Activated CD4-positive, alpha-beta T cell treated with anti-CD3 and anti-CD28 coated beads, Interleukin-2, amount 50 U/mL, for 1 hour (primary cell): Measurements from ENCODE around the gene SLC10A6.

Source experiments
- DNase-seq: peaks from one replicate; pipeline ENCODE4 v3.0.0-alpha.2; 2020

The SLC10A6 gene

DNA sequence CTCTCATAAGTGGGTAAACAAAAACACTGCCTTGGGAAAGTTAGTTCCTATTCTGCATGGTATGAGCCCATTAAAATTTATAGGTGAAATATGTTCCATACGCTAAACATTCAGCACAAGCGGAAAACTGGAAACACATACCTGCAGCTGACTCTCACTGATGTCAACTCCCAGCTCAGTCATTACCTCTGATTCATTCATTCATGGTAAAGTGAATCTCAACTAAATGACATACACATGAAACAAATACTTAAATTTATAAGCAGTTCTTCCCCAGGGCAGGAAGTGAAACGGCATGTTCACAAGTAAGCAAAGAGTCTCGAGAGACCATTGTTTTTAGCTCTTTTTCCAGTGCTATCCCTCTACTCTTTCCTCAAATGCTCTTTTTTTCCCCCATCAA is 1.6 kb downstream of the SLC10A6 start:
- DNase-seq, result no peak

DNA sequence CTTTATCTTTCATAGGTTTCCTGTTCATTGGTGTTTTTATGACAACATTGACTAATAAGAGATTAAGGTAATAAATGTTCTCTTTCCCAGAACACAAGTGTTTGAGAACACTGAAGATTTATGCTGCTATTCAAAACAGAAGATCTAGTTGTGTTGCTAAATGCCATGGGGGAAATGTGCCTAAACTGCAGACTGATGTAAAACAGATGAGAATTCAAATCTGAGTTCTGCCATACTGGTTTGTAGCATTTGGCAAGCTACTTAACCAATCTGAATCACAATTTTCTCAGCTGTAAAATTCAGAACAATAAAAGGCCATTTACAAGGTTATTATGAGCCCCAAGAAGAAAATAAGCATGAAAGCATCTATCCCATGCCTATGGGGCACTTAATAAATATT is 2.3 kb downstream of the SLC10A6 start:
- no peak for DNase-seq

DNA sequence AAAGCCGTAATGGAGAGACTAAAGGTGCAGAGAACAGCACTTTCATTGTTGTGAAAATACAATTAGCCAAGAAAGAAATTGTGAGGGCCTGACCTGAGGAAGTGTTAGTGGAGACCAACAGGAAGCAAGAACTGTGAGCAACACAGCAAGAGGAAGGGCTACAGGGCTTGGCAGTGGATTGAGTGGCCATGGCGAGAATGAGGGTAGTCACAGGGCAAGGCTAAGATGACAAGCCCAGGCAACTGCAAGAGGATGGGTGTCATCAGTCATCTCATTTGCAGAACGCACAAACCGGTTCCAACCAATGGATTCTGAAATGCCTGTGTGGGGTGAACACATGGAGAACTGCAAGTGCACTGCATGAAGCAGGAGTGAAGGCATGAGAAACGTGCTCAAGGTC is 3.6 kb downstream of the SLC10A6 start:
- DNase-seq, result no peak

DNA sequence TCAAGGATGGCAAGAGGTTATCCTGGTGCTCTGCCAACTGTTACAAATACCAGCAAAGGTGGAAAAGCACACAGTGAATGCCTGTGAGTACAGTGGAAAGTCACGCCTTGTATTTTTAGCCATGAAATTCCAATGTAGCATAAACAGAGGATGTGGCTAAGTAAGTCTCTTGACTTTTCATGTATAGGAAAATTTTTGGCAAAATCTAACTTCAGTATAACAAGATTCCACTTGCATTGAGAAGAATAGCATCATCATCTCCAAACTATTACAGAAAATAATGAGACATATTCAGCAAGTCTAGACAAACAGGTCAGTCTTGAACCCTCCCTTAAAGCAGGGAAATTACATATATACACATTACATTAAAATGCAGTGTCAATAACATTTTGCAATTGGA is 7.9 kb downstream of the SLC10A6 start:
- DNase-seq, result no peak

DNA sequence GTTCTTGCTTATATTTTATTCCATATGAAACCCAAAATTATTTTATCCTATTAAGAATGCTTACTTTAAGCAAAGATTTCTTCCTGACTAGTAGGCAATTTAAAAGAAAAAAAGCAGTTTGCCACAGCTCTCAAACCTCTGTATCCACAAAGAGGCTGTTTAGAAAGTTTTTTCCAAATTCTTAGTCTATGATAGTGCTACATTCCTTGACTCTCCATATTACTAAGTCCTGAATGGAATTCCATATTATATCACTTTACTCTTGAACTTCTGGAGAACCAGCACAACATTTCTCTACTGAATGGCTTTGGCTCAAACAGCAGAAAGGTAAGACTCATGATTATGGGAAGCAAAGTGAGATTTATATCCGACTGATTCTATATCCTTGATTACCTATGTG is 8.3 kb downstream of the SLC10A6 start:
- DNase-seq, result no peak

DNA sequence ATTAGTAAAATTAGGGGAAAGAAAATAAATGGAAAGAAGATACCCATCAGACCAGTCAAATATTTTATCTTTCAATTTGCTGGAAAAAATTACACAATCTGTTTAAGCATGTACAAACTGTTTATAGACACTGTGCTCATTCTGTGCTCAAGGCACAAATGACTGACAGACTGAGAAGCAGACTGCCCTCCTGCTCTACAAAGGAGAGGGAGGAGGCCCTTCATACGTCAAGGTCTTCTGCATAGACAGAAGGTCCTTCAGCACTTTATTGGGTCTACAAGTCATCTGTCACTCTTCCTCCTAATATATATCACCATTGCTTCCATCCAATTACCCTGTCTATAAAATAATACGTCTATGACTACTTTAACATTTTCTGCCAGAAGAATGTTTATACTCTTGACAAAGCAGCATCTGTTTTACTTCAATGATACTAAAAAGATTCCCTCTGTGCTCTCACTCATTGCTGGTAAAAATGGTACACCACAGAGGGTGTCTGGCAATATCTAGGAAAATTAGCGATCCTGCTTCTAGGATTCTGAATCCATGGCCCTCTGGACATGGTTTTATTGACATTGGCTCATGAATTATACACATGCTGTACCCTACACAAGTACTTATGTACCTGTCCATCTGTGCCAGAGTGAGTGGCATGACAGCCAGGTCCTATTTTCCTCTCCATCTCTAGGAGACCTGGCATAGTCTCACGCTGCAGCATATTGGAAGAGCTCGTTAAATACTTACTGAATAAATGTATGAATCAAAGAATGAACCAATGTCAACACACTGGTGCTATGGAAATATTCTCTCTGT is 11.3 kb downstream of the SLC10A6 start:
- no peak for DNase-seq

DNA sequence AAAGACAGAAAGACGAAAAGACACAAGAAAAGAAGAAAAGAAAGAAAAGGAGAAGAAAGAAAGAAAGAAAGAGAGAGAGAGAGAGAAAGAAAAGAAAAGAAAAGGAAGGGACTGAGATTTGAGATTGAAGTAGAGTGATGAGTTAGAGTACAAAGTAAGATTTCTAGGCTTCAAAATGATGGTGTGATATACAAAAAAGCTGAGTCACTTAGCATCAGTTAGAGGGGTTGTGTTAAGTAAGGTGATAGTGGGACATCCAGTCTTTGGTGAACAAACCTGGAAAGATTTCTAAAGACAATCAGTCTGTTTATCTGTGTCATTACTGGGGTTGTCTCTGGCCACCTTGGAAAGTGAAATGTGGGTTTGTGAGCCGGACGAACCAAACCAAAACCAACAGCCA is 13.5 kb downstream of the SLC10A6 start:
- DNase-seq, result no peak

DNA sequence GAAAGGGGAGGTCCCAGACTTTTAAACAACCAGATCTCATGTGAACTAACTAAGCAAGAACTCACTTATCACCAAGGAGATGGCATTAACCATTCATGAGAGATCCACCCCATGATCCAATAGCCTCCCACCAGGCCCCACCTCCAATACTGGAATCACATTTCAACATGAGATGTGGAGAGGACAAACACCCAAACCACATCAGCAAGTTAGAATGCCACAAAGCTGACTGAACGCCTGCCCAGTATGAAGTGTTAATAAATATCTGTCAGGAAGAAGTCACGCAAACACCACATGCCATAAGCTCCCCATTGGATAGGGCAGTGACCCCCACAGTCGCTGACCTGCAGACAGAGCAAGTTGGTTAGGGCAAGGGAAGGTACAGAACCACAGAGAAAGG is 14.3 kb downstream of the SLC10A6 start:
- no peak for DNase-seq

DNA sequence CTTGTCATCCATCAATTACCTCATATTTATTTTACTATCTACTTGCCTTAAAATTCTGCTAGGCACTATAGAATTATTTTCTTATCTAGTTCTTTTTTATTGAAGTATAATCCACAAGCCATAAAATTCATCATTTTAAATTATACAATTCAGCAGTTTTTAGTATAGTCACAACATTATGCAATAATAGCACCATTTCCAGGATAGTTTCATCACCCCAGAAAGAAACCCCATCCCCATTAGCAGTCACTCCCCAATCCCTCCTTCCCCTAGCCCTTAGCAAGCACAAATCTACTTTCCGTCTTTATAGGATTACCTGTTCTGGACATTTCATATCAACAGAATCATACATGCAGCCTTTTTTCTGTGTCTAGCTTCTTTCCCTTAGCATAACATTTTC is 15.6 kb downstream of the SLC10A6 start:
- DNase-seq, result no peak

DNA sequence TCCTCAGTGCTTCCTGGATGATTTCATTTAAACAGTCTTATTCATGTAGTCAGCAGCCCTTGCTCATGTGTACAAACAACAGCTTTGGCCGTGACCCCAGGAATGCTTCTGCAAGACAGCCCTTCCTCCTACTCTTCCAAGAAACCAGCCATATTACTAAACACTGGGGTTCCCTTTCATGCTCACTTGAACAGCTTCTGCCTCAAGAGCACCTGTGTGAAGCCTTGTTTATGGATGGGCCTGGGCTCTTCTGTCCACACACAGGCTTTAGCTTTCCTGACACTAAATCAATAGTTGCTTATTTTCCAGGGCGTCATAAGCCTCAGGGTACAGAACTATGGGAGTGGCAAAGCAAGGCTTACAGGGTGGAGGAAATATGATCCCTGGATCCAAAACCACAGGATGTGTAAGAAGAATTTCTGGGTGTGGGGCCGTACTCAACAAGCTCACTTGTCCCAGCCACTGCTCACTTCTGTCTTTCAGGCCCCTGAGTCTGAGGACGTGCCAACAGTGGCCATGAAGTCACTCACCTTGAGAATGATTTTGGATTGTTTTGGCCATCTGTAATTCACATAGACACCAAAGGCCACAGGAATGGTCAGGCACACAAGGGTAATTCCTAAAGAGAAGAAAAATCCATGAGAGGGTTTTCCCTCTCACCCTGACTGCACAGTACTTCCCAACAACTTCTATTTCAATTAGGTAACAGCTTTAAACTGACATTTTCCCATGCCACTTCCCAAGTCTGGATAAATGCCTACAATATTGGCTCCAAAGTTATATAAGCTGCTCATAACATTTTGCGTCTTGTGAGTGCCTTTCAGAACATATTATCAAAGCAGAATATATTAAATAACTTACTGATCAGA is 17.7 kb downstream of the SLC10A6 start:
- DNase-seq, result no peak

DNA sequence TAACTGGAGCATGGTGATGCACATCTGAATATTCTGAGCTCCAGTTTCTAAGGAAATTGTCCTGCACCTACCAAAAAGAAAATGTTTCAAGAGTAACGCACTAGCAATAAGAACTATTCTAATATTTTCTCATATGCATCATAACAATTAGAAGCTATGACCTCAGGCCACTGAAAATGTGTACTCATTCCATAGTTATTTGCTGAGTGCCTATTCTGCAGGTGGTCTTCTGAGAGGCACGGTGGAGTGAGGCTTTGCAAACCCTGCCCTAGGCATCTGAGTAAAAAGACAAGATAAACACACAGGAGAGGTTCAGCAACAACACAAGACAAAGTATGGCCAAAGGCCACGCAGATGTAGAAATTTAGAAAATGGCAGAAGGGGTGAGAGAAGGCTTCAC is 23.7 kb downstream of the SLC10A6 start:
- no peak for DNase-seq

DNA sequence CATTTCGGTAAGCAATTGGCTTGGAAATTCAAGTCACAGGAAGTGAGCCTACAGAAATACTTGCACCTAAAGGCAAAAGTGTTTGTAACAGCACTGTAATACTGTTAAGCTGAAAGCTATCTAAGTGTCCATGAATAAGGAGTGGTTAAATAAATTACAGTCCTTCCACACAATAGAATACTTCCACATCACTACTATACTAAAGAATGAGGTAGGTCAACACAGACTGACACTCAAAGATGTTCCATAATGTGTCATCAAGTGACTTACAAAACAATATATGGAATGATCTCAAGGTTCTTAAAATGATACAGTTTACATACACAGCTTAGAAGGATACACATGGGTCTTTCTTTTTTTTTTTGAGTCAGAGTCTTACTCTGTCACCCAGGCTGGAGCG is 27.0 kb downstream of the SLC10A6 start:
- no peak for DNase-seq

DNA sequence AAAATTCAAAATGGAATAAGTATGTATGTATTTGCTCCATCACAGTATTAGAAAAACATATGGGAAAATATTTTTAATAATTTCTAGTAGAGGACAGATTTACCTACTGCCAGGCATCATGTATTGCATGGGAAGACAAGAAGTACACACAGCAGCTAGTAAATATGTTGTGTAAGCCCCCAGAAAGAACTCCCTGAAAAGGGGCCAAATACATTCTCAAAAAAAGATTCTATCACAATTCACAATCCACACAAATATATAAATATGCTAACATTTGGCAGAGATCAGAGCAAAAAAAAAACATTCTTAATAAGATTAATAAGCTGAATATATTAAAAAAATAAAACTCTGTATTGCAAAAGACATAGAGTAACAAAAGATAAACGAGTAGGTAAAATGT is 28.0 kb downstream of the SLC10A6 start:
- DNase-seq, result no peak

DNA sequence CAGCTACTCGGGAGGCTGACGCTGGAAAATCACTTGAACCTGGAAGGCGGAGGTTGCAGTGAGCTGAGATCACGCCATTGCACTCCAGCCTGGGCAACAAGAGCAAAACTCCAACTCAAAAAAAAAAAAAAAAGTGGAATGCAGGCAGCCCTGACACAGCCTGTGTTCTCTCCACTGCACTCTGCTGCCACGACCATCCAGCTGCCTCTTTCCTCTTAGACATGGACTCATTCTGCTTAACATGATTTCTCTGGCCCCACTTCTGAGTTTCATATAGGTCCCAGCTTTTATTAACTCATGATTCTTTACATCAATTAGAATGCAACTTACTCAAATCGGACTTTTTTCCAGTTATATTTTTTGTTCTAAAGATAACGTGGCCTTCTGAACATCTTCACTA is 29.6 kb downstream of the SLC10A6 start:
- no peak for DNase-seq

DNA sequence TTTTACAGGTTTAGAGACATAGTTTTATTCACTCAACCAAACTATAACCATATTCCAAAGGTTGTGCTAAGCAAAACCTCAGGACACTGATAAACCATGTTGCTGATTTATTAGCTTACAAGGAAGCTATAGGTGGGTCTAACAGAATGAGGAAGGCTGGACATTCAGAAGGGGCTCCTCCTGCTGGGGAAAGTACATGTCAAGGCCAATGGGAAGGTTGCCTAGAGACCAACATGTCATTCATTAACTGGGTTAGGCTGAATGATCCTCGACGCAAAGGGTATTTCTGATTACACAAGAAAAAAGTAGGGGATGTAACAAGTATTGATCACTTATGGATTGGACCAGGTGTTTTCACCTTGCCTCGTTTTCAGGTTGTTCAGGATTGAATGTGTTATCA is 30.3 kb downstream of the SLC10A6 start:
- DNase-seq, result no peak

DNA sequence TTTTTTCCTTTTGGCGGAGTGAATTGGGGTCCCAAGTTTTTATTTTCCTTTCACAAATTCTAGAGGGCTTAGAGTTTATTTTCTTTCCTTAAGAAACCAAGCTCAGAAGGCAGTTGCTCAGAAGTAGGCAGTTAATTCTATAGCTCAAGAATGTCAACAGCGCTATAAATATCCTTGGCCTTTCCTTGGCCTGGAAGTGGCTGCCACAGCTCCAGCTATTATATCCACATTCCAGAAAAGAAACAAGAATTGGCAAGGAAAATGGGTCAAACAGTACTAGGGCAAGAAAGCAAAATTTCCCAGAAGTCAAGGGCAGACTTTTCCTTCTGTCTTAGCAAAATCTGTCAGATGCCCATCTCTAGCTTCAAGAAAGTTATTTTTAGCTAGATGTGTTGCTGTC is 31.0 kb downstream of the SLC10A6 start:
- no peak for DNase-seq

DNA sequence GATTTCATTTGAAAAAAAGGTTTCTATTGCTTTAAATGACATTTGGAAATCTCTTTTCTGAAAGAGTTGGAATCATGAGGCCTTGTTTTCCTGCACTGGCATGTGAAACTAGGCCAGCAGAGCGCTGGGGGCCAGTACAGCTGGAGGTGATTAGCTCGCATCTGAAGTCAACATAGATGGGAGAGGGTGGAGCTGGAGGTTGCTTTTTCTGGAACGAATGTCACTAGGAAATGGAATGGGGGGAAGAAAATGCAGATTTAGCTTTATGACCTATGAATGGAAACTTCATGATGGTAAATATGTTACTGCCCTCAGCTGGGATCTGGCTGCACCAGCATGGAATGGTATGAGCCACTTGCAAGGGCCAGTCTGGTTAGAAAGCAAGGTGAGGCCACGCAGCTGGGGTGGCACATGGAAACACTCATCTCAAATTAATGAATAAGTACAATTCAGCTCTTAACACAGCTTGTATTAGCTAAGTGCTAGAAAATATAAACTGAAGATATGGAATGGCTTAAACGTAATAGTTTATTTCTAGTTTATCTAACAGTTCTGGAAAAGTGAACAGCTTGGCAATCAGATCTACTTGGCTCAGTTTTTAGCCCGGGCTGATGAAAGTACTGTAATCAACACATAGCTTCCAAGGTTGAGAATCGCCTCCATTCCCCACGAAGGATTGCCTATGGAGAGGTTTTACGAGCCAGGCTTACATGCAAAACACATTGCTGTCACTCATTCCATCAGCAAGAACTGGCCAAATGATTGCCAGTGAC is 32.5 kb downstream of the SLC10A6 start:
- DNase-seq, result no peak

DNA sequence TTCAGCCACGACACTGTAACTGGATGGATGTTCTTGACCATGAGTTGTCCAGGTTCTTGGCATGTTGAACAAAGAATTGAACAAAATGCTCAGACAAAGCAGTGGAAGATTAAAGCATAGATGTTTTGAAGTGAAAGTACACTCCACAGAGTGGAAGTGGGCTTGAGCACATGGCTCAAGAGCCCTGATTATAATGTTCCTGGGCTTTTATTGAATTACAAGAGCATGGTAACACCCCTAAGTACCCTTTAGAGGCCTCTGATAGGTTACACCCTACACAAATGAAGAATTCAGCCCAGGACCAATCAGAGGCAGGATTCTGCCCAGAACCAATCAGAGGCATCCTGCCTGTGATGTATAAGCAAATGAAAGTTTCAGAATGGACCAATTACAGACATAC is 33.5 kb downstream of the SLC10A6 start:
- DNase-seq, result no peak

DNA sequence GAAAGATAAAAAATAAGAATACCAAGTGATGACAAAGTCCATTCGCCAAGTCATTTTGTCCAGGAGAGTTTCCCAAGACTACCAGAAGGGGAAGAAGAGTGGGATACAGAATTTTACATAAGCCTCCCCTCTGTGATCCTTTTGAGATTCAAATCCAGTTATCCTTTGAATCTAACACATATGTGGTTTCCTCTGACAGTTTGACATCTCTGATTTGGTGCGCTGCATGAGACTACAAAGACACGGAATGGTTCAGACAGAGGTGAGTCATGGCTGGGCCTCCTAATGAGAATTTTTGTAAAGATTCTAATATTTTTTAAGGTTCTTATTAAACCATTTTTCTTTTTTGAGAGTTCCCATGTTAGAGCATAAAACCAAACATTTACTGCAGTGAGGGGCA is 38.3 kb downstream of the SLC10A6 start:
- no peak for DNase-seq

DNA sequence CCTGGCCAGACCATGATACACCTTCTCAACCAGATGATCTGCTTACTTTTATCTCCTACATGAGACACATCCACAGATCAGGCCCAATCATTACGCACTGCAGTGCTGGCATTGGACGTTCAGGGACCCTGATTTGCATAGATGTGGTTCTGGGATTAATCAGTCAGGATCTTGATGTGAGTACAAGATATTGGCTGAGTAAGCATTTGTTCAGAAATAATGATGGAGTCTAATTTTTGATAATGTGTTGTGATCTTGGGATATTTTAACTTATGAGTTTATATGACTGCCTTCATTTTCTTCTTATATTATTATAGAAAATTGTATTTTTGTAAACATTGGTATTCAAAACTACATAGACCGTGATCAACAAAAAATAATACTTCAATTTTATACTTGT is 39.4 kb downstream of the SLC10A6 start:
- no peak for DNase-seq

DNA sequence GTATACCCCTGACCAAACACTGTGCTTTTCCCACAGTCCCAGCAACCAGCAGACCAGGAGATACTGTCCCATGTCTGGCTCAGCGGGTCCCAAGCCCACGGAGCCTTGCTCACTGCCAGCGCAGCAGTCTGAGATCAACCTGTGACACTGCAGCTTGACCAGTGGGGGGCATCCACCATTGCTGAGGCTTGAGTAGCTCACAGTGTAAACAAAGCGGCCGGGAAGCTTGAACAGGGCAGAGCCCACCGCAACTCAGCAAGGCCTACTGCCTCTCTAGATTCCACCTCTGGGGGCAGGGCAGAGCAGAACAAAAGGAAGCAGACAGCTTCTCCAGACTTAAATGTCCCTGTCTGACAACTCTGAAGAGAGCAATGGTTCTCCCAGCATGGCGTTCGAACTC is 58.1 kb downstream of the SLC10A6 start:
- DNase-seq, result no peak

DNA sequence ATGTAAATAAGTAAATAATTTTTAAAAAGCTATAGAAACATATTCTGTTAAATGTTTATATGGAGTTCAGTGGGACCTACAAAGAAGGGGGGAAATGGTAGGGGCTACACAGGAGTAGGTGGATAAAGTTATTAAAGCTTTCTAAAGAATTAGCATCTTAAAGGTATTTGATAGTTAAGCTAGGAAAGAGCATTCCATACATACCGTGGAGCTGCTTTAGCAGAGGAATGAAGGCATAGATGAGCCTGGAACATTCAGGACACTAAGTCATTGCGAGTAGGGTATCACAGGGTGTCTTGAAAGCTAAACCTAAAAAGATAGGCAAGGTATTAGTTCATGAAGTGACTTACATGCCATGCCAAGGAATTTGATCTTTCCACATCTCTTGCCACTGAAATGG is 60.4 kb downstream of the SLC10A6 start:
- DNase-seq, result no peak

DNA sequence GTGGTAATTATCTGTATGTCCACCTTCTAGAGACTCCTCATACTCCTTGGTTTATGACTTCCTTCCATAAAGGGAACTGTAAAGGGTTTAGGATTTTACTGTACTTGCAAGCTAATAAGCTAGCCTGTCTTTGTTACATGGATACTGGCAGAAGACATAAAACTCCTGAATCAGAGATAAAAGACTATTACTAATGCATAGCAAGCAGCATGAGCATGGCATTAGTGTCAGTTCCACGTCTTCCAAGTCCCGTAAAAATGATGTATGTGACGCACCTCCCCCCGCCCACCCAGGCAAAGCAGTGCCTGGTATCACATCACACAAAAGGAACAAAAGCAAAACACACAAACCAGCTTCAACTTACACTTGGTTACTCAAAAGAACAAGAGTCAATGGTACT is 71.0 kb downstream of the SLC10A6 start:
- DNase-seq, result no peak

DNA sequence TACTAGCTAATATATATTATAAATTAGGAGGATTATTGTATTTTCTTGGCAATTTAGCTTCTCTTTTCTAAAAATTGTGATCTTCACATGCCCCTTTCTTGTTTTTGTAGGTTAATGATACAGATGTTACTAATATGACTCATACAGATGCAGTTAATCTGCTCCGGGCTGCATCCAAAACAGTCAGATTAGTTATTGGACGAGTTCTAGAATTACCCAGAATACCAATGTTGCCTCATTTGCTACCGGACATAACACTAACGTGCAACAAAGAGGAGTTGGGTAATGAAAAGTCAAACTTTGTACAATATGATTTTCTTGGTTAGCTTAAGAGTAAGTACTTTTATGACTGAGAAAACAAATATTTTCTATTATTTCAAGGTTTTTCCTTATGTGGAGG is 74.1 kb downstream of the SLC10A6 start:
- DNase-seq, result no peak
